ENCODE results near the gene MUC4.

The MUC4 gene

GRCh38 chr3:195752546-195753331 lies 59.0 kb downstream of the MUC4 start:
- H3K4me3 ChIP-seq (ENCODE audit: low read length): no peak overlapping the region
- no peaks in the 10 kb centered on the region for H4K20me1 ChIP-seq (ENCODE audit: control insufficient read depth, insufficient read depth, low read depth, low read length)
- no peaks in the 10 kb centered on the region for H3K27me3 ChIP-seq (ENCODE audit: control insufficient read depth, low read length)
- no peaks in the 10 kb centered on the region for H3K9me2 ChIP-seq (replicated peaks; ENCODE audit: control insufficient read depth, low read length)
- no peaks in the 10 kb centered on the region for H3F3A ChIP-seq (ENCODE audit: control insufficient read depth, insufficient read depth)
- H3K4me1 ChIP-seq (ENCODE audit: control insufficient read depth, low read length): peaks cover 3% of the 10 kb centered on the region; the same call in 1 of the 2 replicates
- H3K27ac ChIP-seq (ENCODE audit: low read depth, low read length): no peak overlapping the region
- H3K4me2 ChIP-seq (ENCODE audit: low read length): no peak overlapping the region
- no peaks in the 10 kb centered on the region for H3K36me3 ChIP-seq (ENCODE audit: control insufficient read depth, low read length)
- H3K9me3 ChIP-seq (ENCODE audit: control insufficient read depth, insufficient read depth, low read length): no peaks in the 10 kb centered on the region
- TF ChIP-seq EZH2phosphoT487 (IDR thresholded peaks at IDR 0.05; ENCODE audit: borderline replicate concordance, low read length): no peak
- no peak for TF ChIP-seq CTCF (IDR thresholded peaks at IDR 0.05; ENCODE audit: low read depth, low read length, poor library complexity, severe bottlenecking)
- H3K79me2 ChIP-seq (ENCODE audit: control insufficient read depth, low read length): no peaks in the 10 kb centered on the region

GRCh38 chr3:195752066-195752465 lies 59.7 kb downstream of the MUC4 start:
- no peaks in the 10 kb centered on the region for H3K27me3 ChIP-seq (ENCODE audit: control insufficient read depth, low read length)
- H3K27ac ChIP-seq (ENCODE audit: low read depth, low read length): no peak overlapping the region
- H3K9me3 ChIP-seq (ENCODE audit: control insufficient read depth, insufficient read depth, low read length): no peaks in the 10 kb centered on the region
- TF ChIP-seq CTCF (IDR thresholded peaks at IDR 0.05; ENCODE audit: low read depth, low read length, poor library complexity, severe bottlenecking) (no peak), EZH2phosphoT487 (IDR thresholded peaks at IDR 0.05; ENCODE audit: borderline replicate concordance, low read length) (no peak)
- no peak overlapping the region for H3K4me3 ChIP-seq (ENCODE audit: low read length)
- H4K20me1 ChIP-seq (ENCODE audit: control insufficient read depth, insufficient read depth, low read depth, low read length): no peaks in the 10 kb centered on the region
- no peaks in the 10 kb centered on the region for H3K9me2 ChIP-seq (replicated peaks; ENCODE audit: control insufficient read depth, low read length)
- H3K4me2 ChIP-seq (ENCODE audit: low read length): no peak overlapping the region
- peaks cover 3% of the 10 kb centered on the region; the same call in 1 of the 2 replicates for H3K4me1 ChIP-seq (ENCODE audit: control insufficient read depth, low read length)
- no peaks in the 10 kb centered on the region for H3F3A ChIP-seq (ENCODE audit: control insufficient read depth, insufficient read depth)
- no peaks in the 10 kb centered on the region for H3K79me2 ChIP-seq (ENCODE audit: control insufficient read depth, low read length)
- no peaks in the 10 kb centered on the region for H3K36me3 ChIP-seq (ENCODE audit: control insufficient read depth, low read length)

GRCh38 chr3:195751560-195751959 lies 60.2 kb downstream of the MUC4 start:
- Histone ChIP-seq H3F3A (ENCODE audit: control insufficient read depth, insufficient read depth) (no peaks in the 10 kb centered on the region), H4K20me1 (ENCODE audit: control insufficient read depth, insufficient read depth, low read depth, low read length) (no peaks in the 10 kb centered on the region), H3K4me3 (ENCODE audit: low read length) (no peak overlapping the region), H3K4me1 (ENCODE audit: control insufficient read depth, low read length) (peaks cover 3% of the 10 kb centered on the region; the same call in 1 of the 2 replicates), H3K9me3 (ENCODE audit: control insufficient read depth, insufficient read depth, low read length) (no peaks in the 10 kb centered on the region), H3K79me2 (ENCODE audit: control insufficient read depth, low read length) (no peaks in the 10 kb centered on the region), H3K27ac (ENCODE audit: low read depth, low read length) (no peak overlapping the region), H3K9me2 (replicated peaks; ENCODE audit: control insufficient read depth, low read length) (no peaks in the 10 kb centered on the region), H3K27me3 (ENCODE audit: control insufficient read depth, low read length) (no peaks in the 10 kb centered on the region), H3K4me2 (ENCODE audit: low read length) (no peak overlapping the region), H3K36me3 (ENCODE audit: control insufficient read depth, low read length) (no peaks in the 10 kb centered on the region)
- TF ChIP-seq EZH2phosphoT487 (IDR thresholded peaks at IDR 0.05; ENCODE audit: borderline replicate concordance, low read length) (no peak), CTCF (IDR thresholded peaks at IDR 0.05; ENCODE audit: low read depth, low read length, poor library complexity, severe bottlenecking) (no peak)
